ENCODE measurements around the gene CACHD1. TPM values are rescaled to one million over a fixed set of nuclear protein-coding genes. Genes with fewer than 3 reads are reported as not detected.

The CACHD1 gene
- polyA plus RNA-seq, 2 of the 4 experiments (the other 2 are of a cell fraction) = 0.72 to 1.6 TPM

DNA sequence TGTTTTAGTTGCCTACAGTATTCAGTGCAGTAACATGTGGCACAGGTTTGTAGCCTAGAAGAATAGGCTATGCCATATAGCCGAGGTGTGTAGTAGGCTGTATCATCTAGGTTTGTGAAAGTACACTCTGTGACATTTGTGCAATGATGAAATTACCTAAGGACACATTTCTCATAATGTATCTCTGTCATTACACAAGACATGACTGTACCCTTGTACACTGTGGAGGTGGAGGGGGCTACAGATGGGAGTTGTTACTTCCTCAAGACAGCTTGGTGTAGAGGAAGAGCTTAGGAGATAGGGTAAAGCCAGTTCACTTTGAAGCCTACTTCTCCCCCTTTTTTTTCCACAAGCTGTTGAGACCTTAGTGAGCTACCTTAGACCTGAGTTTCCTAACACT, 215.3 kb downstream of the CACHD1 start:
- CTCF ChIA-PET = interaction anchor here (0.8 to 1.5 kb wide), 5 partner anchors 8 to 1002 kb away, joined by 3 to 8 read pairs (median 4); no protein-coding TSS in a partner anchor
- ATAC-seq (no peak), DNase-seq (ENCODE audit: low read depth in 1 of 2, low spot score in 1 of 2) (no peak), FAIRE-seq (no peak)
- H3K27ac ChIP-seq = no peak overlapping the region
- POLR2A ChIA-PET = no interaction called here
- WGBS (ENCODE audit: missing lambda C conversion rate) = 93% methylated on average over 1 of the region's 1 CpG
- no peak overlapping the region for H3K4me3 ChIP-seq
- H3K9me3 ChIP-seq = no peaks in the 10 kb centered on the region
- H3K4me1 ChIP-seq = peaks cover 18% of the 10 kb centered on the region
- no peak for TF ChIP-seq NR3C1 (IDR thresholded peaks at IDR 0.05)
- TF ChIP-seq MAFK (IDR thresholded peaks at IDR 0.05; ENCODE audit: partially characterized antibody) = no peak
- no peak for TF ChIP-seq PBX3 (IDR thresholded peaks at IDR 0.05)
- no peak for TF ChIP-seq RNF2 (IDR thresholded peaks at IDR 0.05; ENCODE audit: borderline replicate concordance, low read depth)
- TF ChIP-seq KDM1A (IDR thresholded peaks at IDR 0.05; ENCODE audit: low read depth) = no peak
- TF ChIP-seq RFX5 (IDR thresholded peaks at IDR 0.05) = no peak
- no peak for TF ChIP-seq CHD4 (IDR thresholded peaks at IDR 0.05; ENCODE audit: borderline replicate concordance)
- no peak for TF ChIP-seq TFCP2L1 (CRISPR knock-in tag; IDR thresholded peaks at IDR 0.05)
- no peak for TF ChIP-seq CBX8 (IDR thresholded peaks at IDR 0.05)
- no peak for TF ChIP-seq HEYL (CRISPR knock-in tag; IDR thresholded peaks at IDR 0.05)
- TF ChIP-seq, protein P1, sequence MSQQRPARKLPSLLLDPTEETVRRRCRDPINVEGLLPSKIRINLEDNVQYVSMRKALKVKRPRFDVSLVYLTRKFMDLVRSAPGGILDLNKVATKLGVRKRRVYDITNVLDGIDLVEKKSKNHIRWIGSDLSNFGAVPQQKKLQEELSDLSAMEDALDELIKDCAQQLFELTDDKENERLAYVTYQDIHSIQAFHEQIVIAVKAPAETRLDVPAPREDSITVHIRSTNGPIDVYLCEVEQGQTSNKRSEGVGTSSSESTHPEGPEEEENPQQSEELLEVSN (IDR thresholded peaks at IDR 0.05; ENCODE audit: borderline replicate concordance, low read depth) = no peak
- TF ChIP-seq JUN (IDR thresholded peaks at IDR 0.05) = no peak
- no peak for TF ChIP-seq RCOR1 (IDR thresholded peaks at IDR 0.05; ENCODE audit: low read depth, low read length)
- no peak for TF ChIP-seq EHMT2 (IDR thresholded peaks at IDR 0.05; ENCODE audit: low read depth)
- TF ChIP-seq ZNF302 (CRISPR knock-in tag; IDR thresholded peaks at IDR 0.05) = no peak
- TF ChIP-seq, protein P2, sequence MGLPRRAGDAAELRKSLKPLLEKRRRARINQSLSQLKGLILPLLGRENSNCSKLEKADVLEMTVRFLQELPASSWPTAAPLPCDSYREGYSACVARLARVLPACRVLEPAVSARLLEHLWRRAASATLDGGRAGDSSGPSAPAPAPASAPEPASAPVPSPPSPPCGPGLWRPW (IDR thresholded peaks at IDR 0.05) = no peak
- TF ChIP-seq POLR2AphosphoS2 (conservative IDR thresholded peaks at IDR 0.05; ENCODE audit: low read length) = no peak
- no peak overlapping the region for H3K4me2 ChIP-seq

- ChIA-PET CTCF (interaction anchor here (0.8 to 1.5 kb wide), 5 partner anchors 9 to 1001 kb away, joined by 3 to 8 read pairs (median 4); no protein-coding TSS in a partner anchor), POLR2A (no interaction called here)
- WGBS (ENCODE audit: missing lambda C conversion rate) = 91% methylated on average over 6 of the region's 6 CpGs
- no peak overlapping the region; the same call in 2 of the 3 replicates for H3K4me2 ChIP-seq
- FAIRE-seq = no peak
- H3K27ac ChIP-seq = peak overlapping the region in 1 of 2 experiments; percentile 3; a peak in 1 of 6 replicates
- ATAC-seq = no peak
- peaks cover 18% of the 10 kb centered on the region for H3K4me1 ChIP-seq
- DNase-seq (ENCODE audit: low read depth in 1 of 2, low spot score in 1 of 2) = no peak
- no peaks in the 10 kb centered on the region for H3K9me3 ChIP-seq
- TF ChIP-seq FOSB (CRISPR knock-in tag; IDR thresholded peaks at IDR 0.05) = no peak
- no peak for TF ChIP-seq ELK1 (IDR thresholded peaks at IDR 0.05; ENCODE audit: low read depth, low read length)
- TF ChIP-seq RFX5 (IDR thresholded peaks at IDR 0.05) = no peak
- no peak for TF ChIP-seq ATOH8 (CRISPR knock-in tag; IDR thresholded peaks at IDR 0.05; ENCODE audit: low read depth)
- TF ChIP-seq, protein P2 (IDR thresholded peaks at IDR 0.05) = no peak
- TF ChIP-seq CBX8 (IDR thresholded peaks at IDR 0.05) = no peak
- TF ChIP-seq ZNF302 (CRISPR knock-in tag; IDR thresholded peaks at IDR 0.05) = no peak
- TF ChIP-seq JUNB (IDR thresholded peaks at IDR 0.05) = no peak
- no peak for TF ChIP-seq ESRRA (IDR thresholded peaks at IDR 0.05; ENCODE audit: borderline replicate concordance, low read length)
- TF ChIP-seq HOXA7 (CRISPR knock-in tag; IDR thresholded peaks at IDR 0.05) = no peak
- no peak for TF ChIP-seq NR3C1 (IDR thresholded peaks at IDR 0.05)
- TF ChIP-seq SREBF2 (IDR thresholded peaks at IDR 0.05) = no peak
- TF ChIP-seq PHF8 (IDR thresholded peaks at IDR 0.05; ENCODE audit: borderline replicate concordance, low read depth) = no peak
- TF ChIP-seq HEYL (CRISPR knock-in tag; IDR thresholded peaks at IDR 0.05) = no peak
- TF ChIP-seq, protein P3, sequence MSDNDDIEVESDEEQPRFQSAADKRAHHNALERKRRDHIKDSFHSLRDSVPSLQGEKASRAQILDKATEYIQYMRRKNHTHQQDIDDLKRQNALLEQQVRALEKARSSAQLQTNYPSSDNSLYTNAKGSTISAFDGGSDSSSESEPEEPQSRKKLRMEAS (IDR thresholded peaks at IDR 0.05) = no peak
- TF ChIP-seq EP300 (IDR thresholded peaks at IDR 0.05) = no peak
- H3K4me3 ChIP-seq = no peak overlapping the region
Observed at GRCh38 chr1:64685765-64686341, 215.9 kb downstream of the CACHD1 start.
